ENCODE data around the gene DOCK3. TPM values are rescaled to one million over a fixed set of nuclear protein-coding genes. Genes with fewer than 3 reads are reported as not detected.
A peak's percentile ranks its signal among the peaks of the same experiment; 100 is the strongest.
"Not testable (repeated sequence)": the region's sequence is repeated elsewhere in the genome, so short reads cannot be mapped to it uniquely, and the experiment has no call there.

DOCK3 gene
- total and polyA plus RNA-seq, 4 donors: 11.0 to 35.7 (median 33.0) TPM

- WGBS (ENCODE audit: insufficient coverage): no CpG with 5 or more reads among the region's 1 CpG
- Histone ChIP-seq H3K27ac (ENCODE audit: low read depth, low read length) (no peak overlapping the region), H3K27me3 (ENCODE audit: control insufficient read depth, insufficient read depth, low read length) (no peaks in the 10 kb centered on the region), H3K36me3 (ENCODE audit: control insufficient read depth, insufficient read depth, low read length) (no peaks in the 10 kb centered on the region), H3K4me1 (ENCODE audit: control insufficient read depth, insufficient read depth, low read length) (no peaks in the 10 kb centered on the region), H3K9me3 (ENCODE audit: control insufficient read depth, insufficient read depth, low read length) (no peaks in the 10 kb centered on the region), H3K4me3 (ENCODE audit: low read depth, low read length) (no peak overlapping the region)
- DNase-seq (ENCODE audit: low read depth in 4 of 6, low spot score in 6 of 6): peak in 1 of 6 donors; percentile 7
Measured at GRCh38 chr3:50840983-50841489, 166.3 kb downstream of the DOCK3 start.

GRCh38 chr3:50848308-50848707 is 173.6 kb downstream of the DOCK3 start:
- no peaks in the 10 kb centered on the region for H3K4me1 ChIP-seq (ENCODE audit: control insufficient read depth, insufficient read depth, low read length)
- no peaks in the 10 kb centered on the region for H3K27me3 ChIP-seq (ENCODE audit: control insufficient read depth, insufficient read depth, low read length)
- H3K4me3 ChIP-seq (ENCODE audit: low read depth, low read length): no peak overlapping the region
- H3K36me3 ChIP-seq (ENCODE audit: control insufficient read depth, insufficient read depth, low read length): no peaks in the 10 kb centered on the region
- DNase-seq (ENCODE audit: low read depth in 4 of 6, low spot score in 6 of 6): no peak
- WGBS (ENCODE audit: insufficient coverage): 90% methylated on average over 2 of the region's 5 CpGs
- H3K9me3 ChIP-seq (ENCODE audit: control insufficient read depth, insufficient read depth, low read length): peaks cover 2% of the 10 kb centered on the region
- no peak overlapping the region for H3K27ac ChIP-seq (ENCODE audit: low read depth, low read length)

GRCh38 chr3:50850639-50851511 is 176.1 kb downstream of the DOCK3 start:
- 97% methylated on average over 3 of the region's 3 CpGs for WGBS (ENCODE audit: insufficient coverage)
- Histone ChIP-seq H3K9me3 (ENCODE audit: control insufficient read depth, insufficient read depth, low read length) (peaks cover 6% of the 10 kb centered on the region), H3K36me3 (ENCODE audit: control insufficient read depth, insufficient read depth, low read length) (no peaks in the 10 kb centered on the region), H3K27ac (ENCODE audit: low read depth, low read length) (no peak overlapping the region), H3K4me1 (ENCODE audit: control insufficient read depth, insufficient read depth, low read length) (no peaks in the 10 kb centered on the region), H3K27me3 (ENCODE audit: control insufficient read depth, insufficient read depth, low read length) (no peaks in the 10 kb centered on the region), H3K4me3 (ENCODE audit: low read depth, low read length) (no peak overlapping the region)
- DNase-seq (ENCODE audit: low read depth in 4 of 6, low spot score in 6 of 6): no peak

GRCh38 chr3:50853936-50854335 is 179.2 kb downstream of the DOCK3 start:
- no peak for DNase-seq (ENCODE audit: low read depth in 4 of 6, low spot score in 6 of 6)
- H3K4me3 ChIP-seq (ENCODE audit: low read depth, low read length): no peak overlapping the region
- H3K27me3 ChIP-seq (ENCODE audit: control insufficient read depth, insufficient read depth, low read length): no peaks in the 10 kb centered on the region
- peaks cover 5% of the 10 kb centered on the region for H3K9me3 ChIP-seq (ENCODE audit: control insufficient read depth, insufficient read depth, low read length)
- no peaks in the 10 kb centered on the region for H3K4me1 ChIP-seq (ENCODE audit: control insufficient read depth, insufficient read depth, low read length)
- H3K36me3 ChIP-seq (ENCODE audit: control insufficient read depth, insufficient read depth, low read length): no peaks in the 10 kb centered on the region
- no CpG with 5 or more reads among the region's 4 CpGs for WGBS (ENCODE audit: insufficient coverage)
- no peak overlapping the region for H3K27ac ChIP-seq (ENCODE audit: low read depth, low read length)

GRCh38 chr3:50862221-50862620 is 187.5 kb downstream of the DOCK3 start:
- peaks cover 8% of the 10 kb centered on the region for H3K9me3 ChIP-seq (ENCODE audit: control insufficient read depth, insufficient read depth, low read length)
- DNase-seq (ENCODE audit: low read depth in 4 of 6, low spot score in 6 of 6): no peak
- H3K27ac ChIP-seq (ENCODE audit: low read depth, low read length): no peak overlapping the region
- no peak overlapping the region for H3K4me3 ChIP-seq (ENCODE audit: low read depth, low read length)
- H3K27me3 ChIP-seq (ENCODE audit: control insufficient read depth, insufficient read depth, low read length): no peaks in the 10 kb centered on the region
- WGBS (ENCODE audit: insufficient coverage): 86% methylated on average over 3 of the region's 3 CpGs
- H3K36me3 ChIP-seq (ENCODE audit: control insufficient read depth, insufficient read depth, low read length): no peaks in the 10 kb centered on the region
- no peaks in the 10 kb centered on the region for H3K4me1 ChIP-seq (ENCODE audit: control insufficient read depth, insufficient read depth, low read length)

- peak in 1 of 6 donors; percentile 8 for DNase-seq (ENCODE audit: low read depth in 4 of 6, low spot score in 6 of 6)
Measured at GRCh38 chr3:50873376-50874157, 198.8 kb downstream of the DOCK3 start.

GRCh38 chr3:50874876-50875275 is 200.1 kb downstream of the DOCK3 start:
- H3K27me3 ChIP-seq (ENCODE audit: control insufficient read depth, insufficient read depth, low read length); H3K27ac ChIP-seq (ENCODE audit: low read depth, low read length); H3K4me3 ChIP-seq (ENCODE audit: low read depth, low read length); H3K36me3 ChIP-seq (ENCODE audit: control insufficient read depth, insufficient read depth, low read length); H3K9me3 ChIP-seq (ENCODE audit: control insufficient read depth, insufficient read depth, low read length); DNase-seq (ENCODE audit: low read depth in 4 of 6, low spot score in 6 of 6): not testable (repeated sequence)
- WGBS (ENCODE audit: insufficient coverage): no CpG with 5 or more reads among the region's 7 CpGs
- H3K4me1 ChIP-seq (ENCODE audit: control insufficient read depth, insufficient read depth, low read length): peaks cover 11% of the 10 kb centered on the region

More at GRCh38 chr3:50873376-50874157, 198.8 kb downstream of the DOCK3 start:
- Histone ChIP-seq H3K36me3 (ENCODE audit: control insufficient read depth, insufficient read depth, low read length) (no peaks in the 10 kb centered on the region), H3K27me3 (ENCODE audit: control insufficient read depth, insufficient read depth, low read length) (no peaks in the 10 kb centered on the region), H3K4me3 (ENCODE audit: low read depth, low read length) (no peak overlapping the region), H3K4me1 (ENCODE audit: control insufficient read depth, insufficient read depth, low read length) (peaks cover 11% of the 10 kb centered on the region), H3K9me3 (ENCODE audit: control insufficient read depth, insufficient read depth, low read length) (no peaks in the 10 kb centered on the region), H3K27ac (ENCODE audit: low read depth, low read length) (no peak overlapping the region)
- no CpG with 5 or more reads among the region's 3 CpGs for WGBS (ENCODE audit: insufficient coverage)

GRCh38 chr3:50876947-50877346 is 202.2 kb downstream of the DOCK3 start:
- DNase-seq (ENCODE audit: low read depth in 4 of 6, low spot score in 6 of 6): peak in 2 of 6 donors; percentile 43 to 48
- no peaks in the 10 kb centered on the region for H3K9me3 ChIP-seq (ENCODE audit: control insufficient read depth, insufficient read depth, low read length)
- no peaks in the 10 kb centered on the region for H3K27me3 ChIP-seq (ENCODE audit: control insufficient read depth, insufficient read depth, low read length)
- no peaks in the 10 kb centered on the region for H3K36me3 ChIP-seq (ENCODE audit: control insufficient read depth, insufficient read depth, low read length)
- H3K27ac ChIP-seq (ENCODE audit: low read depth, low read length): no peak overlapping the region
- H3K4me3 ChIP-seq (ENCODE audit: low read depth, low read length): no peak overlapping the region
- 17% methylated on average over 1 of the region's 2 CpGs for WGBS (ENCODE audit: insufficient coverage)
- H3K4me1 ChIP-seq (ENCODE audit: control insufficient read depth, insufficient read depth, low read length): peaks cover 11% of the 10 kb centered on the region

GRCh38 chr3:50882733-50883132 is 208.0 kb downstream of the DOCK3 start:
- not testable (repeated sequence) for H3K27ac ChIP-seq (ENCODE audit: low read depth, low read length); H3K36me3 ChIP-seq (ENCODE audit: control insufficient read depth, insufficient read depth, low read length); H3K4me3 ChIP-seq (ENCODE audit: low read depth, low read length); H3K4me1 ChIP-seq (ENCODE audit: control insufficient read depth, insufficient read depth, low read length); H3K9me3 ChIP-seq (ENCODE audit: control insufficient read depth, insufficient read depth, low read length); DNase-seq (ENCODE audit: low read depth in 4 of 6, low spot score in 6 of 6); H3K27me3 ChIP-seq (ENCODE audit: control insufficient read depth, insufficient read depth, low read length)
- no CpG with 5 or more reads among the region's 1 CpG for WGBS (ENCODE audit: insufficient coverage)
